ENCODE data around the gene ZNF804B.

ZNF804B gene

GRCh38 chr7:88842201-88842600 is 82.7 kb downstream of the ZNF804B start:
- Histone ChIP-seq H3K4me1 (ENCODE audit: insufficient read depth, low read length, poor library complexity, severe bottlenecking) (no peaks in the 10 kb centered on the region), H2AFZ (ENCODE audit: low read length) (no peak overlapping the region), H3F3A (ENCODE audit: low read depth) (no peaks in the 10 kb centered on the region), H3K9ac (ENCODE audit: low read depth, low read length, poor library complexity, severe bottlenecking) (no peak overlapping the region), H3K4me2 (ENCODE audit: low read depth, low read length, poor library complexity, severe bottlenecking) (no peak overlapping the region), H4K20me1 (ENCODE audit: insufficient read depth, low read length, poor library complexity, severe bottlenecking) (no peaks in the 10 kb centered on the region), H3K9me2 (replicated peaks; ENCODE audit: low read depth, low read length) (no peaks in the 10 kb centered on the region), H3K4me3 (ENCODE audit: low read length, poor library complexity, severe bottlenecking) (no peak overlapping the region), H3K9me3 (ENCODE audit: insufficient read depth, low read depth, low read length) (no peaks in the 10 kb centered on the region), H3K36me3 (ENCODE audit: insufficient read depth, low read length) (no peaks in the 10 kb centered on the region), H3K27me3 (ENCODE audit: insufficient read depth, low read length, poor library complexity, severe bottlenecking) (no peaks in the 10 kb centered on the region), H3K79me2 (ENCODE audit: insufficient read depth, low read length) (no peaks in the 10 kb centered on the region)
- TF ChIP-seq CTCF (conservative IDR thresholded peaks at IDR 0.05; ENCODE audit: low read length) (no peak), EZH2phosphoT487 (IDR thresholded peaks at IDR 0.05; ENCODE audit: borderline replicate concordance) (no peak)

- Histone ChIP-seq H3K79me2 (ENCODE audit: insufficient read depth, low read length) (no peaks in the 10 kb centered on the region), H3K36me3 (ENCODE audit: insufficient read depth, low read length) (no peaks in the 10 kb centered on the region), H3K27me3 (ENCODE audit: insufficient read depth, low read length, poor library complexity, severe bottlenecking) (no peaks in the 10 kb centered on the region), H3K9me3 (ENCODE audit: insufficient read depth, low read depth, low read length) (no peaks in the 10 kb centered on the region), H2AFZ (ENCODE audit: low read length) (no peak overlapping the region), H3K4me3 (ENCODE audit: low read length, poor library complexity, severe bottlenecking) (no peak overlapping the region), H3K9ac (ENCODE audit: low read depth, low read length, poor library complexity, severe bottlenecking) (no peak overlapping the region), H3K4me1 (ENCODE audit: insufficient read depth, low read length, poor library complexity, severe bottlenecking) (no peaks in the 10 kb centered on the region), H3K4me2 (ENCODE audit: low read depth, low read length, poor library complexity, severe bottlenecking) (no peak overlapping the region), H4K20me1 (ENCODE audit: insufficient read depth, low read length, poor library complexity, severe bottlenecking) (no peaks in the 10 kb centered on the region), H3K9me2 (replicated peaks; ENCODE audit: low read depth, low read length) (no peaks in the 10 kb centered on the region; the same call in 1 of the 2 replicates), H3F3A (ENCODE audit: low read depth) (no peaks in the 10 kb centered on the region)
- TF ChIP-seq EZH2phosphoT487 (IDR thresholded peaks at IDR 0.05; ENCODE audit: borderline replicate concordance) (no peak), CTCF (conservative IDR thresholded peaks at IDR 0.05; ENCODE audit: low read length) (no peak)
Observed at GRCh38 chr7:88845091-88845490, 85.6 kb downstream of the ZNF804B start.

GRCh38 chr7:88851220-88851619 is 91.7 kb downstream of the ZNF804B start:
- H2AFZ ChIP-seq (ENCODE audit: low read length): no peak overlapping the region
- H3K4me1 ChIP-seq (ENCODE audit: insufficient read depth, low read length, poor library complexity, severe bottlenecking): no peaks in the 10 kb centered on the region
- H3K4me2 ChIP-seq (ENCODE audit: low read depth, low read length, poor library complexity, severe bottlenecking): no peak overlapping the region
- H3K36me3 ChIP-seq (ENCODE audit: insufficient read depth, low read length): no peaks in the 10 kb centered on the region
- H4K20me1 ChIP-seq (ENCODE audit: insufficient read depth, low read length, poor library complexity, severe bottlenecking): no peaks in the 10 kb centered on the region
- no peak overlapping the region for H3K9ac ChIP-seq (ENCODE audit: low read depth, low read length, poor library complexity, severe bottlenecking)
- no peaks in the 10 kb centered on the region for H3K27me3 ChIP-seq (ENCODE audit: insufficient read depth, low read length, poor library complexity, severe bottlenecking)
- TF ChIP-seq EZH2phosphoT487 (IDR thresholded peaks at IDR 0.05; ENCODE audit: borderline replicate concordance) (no peak), CTCF (conservative IDR thresholded peaks at IDR 0.05; ENCODE audit: low read length) (no peak)
- H3K4me3 ChIP-seq (ENCODE audit: low read length, poor library complexity, severe bottlenecking): no peak overlapping the region
- no peaks in the 10 kb centered on the region for H3K9me3 ChIP-seq (ENCODE audit: insufficient read depth, low read depth, low read length)
- H3K9me2 ChIP-seq (replicated peaks; ENCODE audit: low read depth, low read length): no peaks in the 10 kb centered on the region; the same call in 1 of the 2 replicates
- H3K79me2 ChIP-seq (ENCODE audit: insufficient read depth, low read length): no peaks in the 10 kb centered on the region
- no peaks in the 10 kb centered on the region for H3F3A ChIP-seq (ENCODE audit: low read depth)

Data from Loucy (cell line).